HepG2 (cell line): ENCODE data around the gene ZSCAN2. TPM values are rescaled to one million over a fixed set of nuclear protein-coding genes. Genes with fewer than 3 reads are reported as not detected.

Experiments used
- CENPT ChIP-seq: sonication (generic); formaldehyde crosslinking; IDR thresholded peaks from 2 replicates; pipeline ENCODE4 v1.8.0; 2022; ENCODE audit warnings: low read depth, mild to moderate bottlenecking, moderate library complexity, missing genetic modification reagents
- CHD2 ChIP-seq: IDR thresholded peaks from 2 replicates; pipeline ENCODE4 v1.6.1; 2011; ENCODE audit warnings: low read depth, low read length, improper control_type of control experiment
- EED ChIP-seq: sonication (generic); formaldehyde crosslinking; IDR thresholded peaks from 2 replicates; pipeline ENCODE4 v1.5.0; 2020; ENCODE audit warnings: mild to moderate bottlenecking, missing genetic modification reagents
- FLYWCH1 ChIP-seq: sonication (generic); formaldehyde crosslinking; IDR thresholded peaks from 2 replicates; pipeline ENCODE4 v1.8.1; 2023; ENCODE audit warnings: mild to moderate bottlenecking, missing genetic modification reagents
- FOXC1 ChIP-seq: sonication (generic); formaldehyde crosslinking; IDR thresholded peaks from 2 replicates; pipeline ENCODE4 v1.8.0; 2022; ENCODE audit warnings: mild to moderate bottlenecking, missing genetic modification reagents, borderline replicate concordance
- GFI1 ChIP-seq: sonication (generic); formaldehyde crosslinking; IDR thresholded peaks from 2 replicates; pipeline ENCODE4 v1.5.0; 2020; ENCODE audit warnings: missing genetic modification reagents, mild to moderate bottlenecking, borderline replicate concordance
- GTF3A ChIP-seq: sonication (generic); formaldehyde crosslinking; conservative IDR thresholded peaks from 2 replicates; pipeline ENCODE4 v1.4.0; 2020; ENCODE audit warnings: mild to moderate bottlenecking, missing genetic modification reagents
- HNRNPH1 ChIP-seq: fragments of 200-400 bp; formaldehyde crosslinking; optimal IDR thresholded peaks from 2 replicates; pipeline ENCODE3; 2017; ENCODE audit warnings: mild to moderate bottlenecking, low read depth, low read length
- MAFF ChIP-seq: IDR thresholded peaks from 2 replicates; pipeline ENCODE4 v1.6.1; 2011; ENCODE audit warnings: low read depth, low read length, improper control_type of control experiment
- MTA1 ChIP-seq: sonication (generic); formaldehyde crosslinking; IDR thresholded peaks from 2 replicates; pipeline ENCODE4 v1.4.0; 2020; ENCODE audit warnings: missing genetic modification reagents, mild to moderate bottlenecking, borderline replicate concordance
- WIZ ChIP-seq: sonication (generic); formaldehyde crosslinking; IDR thresholded peaks from 2 replicates; pipeline ENCODE4 v1.5.1; 2020; ENCODE audit warnings: mild to moderate bottlenecking, missing genetic modification reagents
- ZBTB25 ChIP-seq: IDR thresholded peaks from 2 replicates; pipeline ENCODE4 v1.6.1; 2018; ENCODE audit warnings: missing genetic modification reagents
- ZMAT3 ChIP-seq: sonication (generic); formaldehyde crosslinking; conservative IDR thresholded peaks from 2 replicates; pipeline ENCODE4 v1.7.0; 2021; ENCODE audit warnings: missing genetic modification reagents
- ZNF292 ChIP-seq: sonication (generic); formaldehyde crosslinking; IDR thresholded peaks from 2 replicates; pipeline ENCODE4 v1.8.1; 2022; ENCODE audit warnings: mild to moderate bottlenecking, low read depth, missing genetic modification reagents, borderline replicate concordance
- ZNF501 ChIP-seq: sonication (generic); formaldehyde crosslinking; IDR thresholded peaks from 2 replicates; pipeline ENCODE4 v1.5.1; 2020; ENCODE audit warnings: mild to moderate bottlenecking, moderate library complexity, missing genetic modification reagents
- ZNF552 ChIP-seq: sonication (generic); formaldehyde crosslinking; IDR thresholded peaks from 2 replicates; pipeline ENCODE4 v1.9.0; 2022; ENCODE audit warnings: missing genetic modification reagents, mild to moderate bottlenecking, borderline replicate concordance
- ZNF557 ChIP-seq: sonication (generic); formaldehyde crosslinking; IDR thresholded peaks from 2 replicates; pipeline ENCODE4 v1.4.0; 2020; ENCODE audit warnings: missing genetic modification reagents
- ZNF570 ChIP-seq: sonication (generic); formaldehyde crosslinking; IDR thresholded peaks from 2 replicates; pipeline ENCODE4 v1.4.0; 2020; ENCODE audit warnings: mild to moderate bottlenecking, missing genetic modification reagents, borderline replicate concordance
- ZNF574 ChIP-seq: sonication (generic); formaldehyde crosslinking; IDR thresholded peaks from 2 replicates; pipeline ENCODE4 v1.4.0; 2020; ENCODE audit warnings: missing genetic modification reagents
- ZNF703 ChIP-seq: sonication (generic); formaldehyde crosslinking; IDR thresholded peaks from 2 replicates; pipeline ENCODE4 v1.5.1; 2020; ENCODE audit warnings: missing genetic modification reagents, mild to moderate bottlenecking, moderate library complexity, borderline replicate concordance
- ZNF773 ChIP-seq: sonication (generic); formaldehyde crosslinking; IDR thresholded peaks from 2 replicates; pipeline ENCODE4 v1.4.0; 2020; ENCODE audit warnings: missing genetic modification reagents, borderline replicate concordance
- ZNF878 ChIP-seq: sonication (generic); formaldehyde crosslinking; IDR thresholded peaks from 2 replicates; pipeline ENCODE4 v1.8.1; 2023; ENCODE audit warnings: mild to moderate bottlenecking, missing genetic modification reagents, moderate library complexity
- polyA plus RNA-seq, 8 experiments: library from polyadenylated mRNA; depleted of rRNA in 3 of 8; stranded (reverse) in 7 of 8; unstranded in 1 of 8; fragments of >200 nt; fragmentation: Illumina TruSeq in 4 of 8; extraction: Trizol in 4 of 8; gene quantifications; 2 replicates each; pipeline versions ENCODE4 v1.2.1 to v1.2.3, GENCODE V29; 2011 to 2016; ENCODE audit warnings: low read depth in 4 of 8, missing spikeins in 1 of 8, mixed read lengths in 1 of 8; ENCODE audit not compliant: insufficient read depth in 1 of 8
- total RNA-seq, 5 experiments: library from RNA; depleted of rRNA; stranded (reverse); fragments of >200 nt; fragmentation: Illumina TruSeq; extraction: Trizol; gene quantifications; 2 replicates each; pipeline ENCODE4 v1.2.3, GENCODE V29; 2016; ENCODE audit warnings: low read depth in 1 of 5
- TF ChIP-seq, protein P1 (sequence below): sonication (generic); formaldehyde crosslinking; IDR thresholded peaks from 2 replicates; pipeline ENCODE4 v1.5.0; 2020; ENCODE audit warnings: missing genetic modification reagents
- TF ChIP-seq, protein P2 (sequence below): IDR thresholded peaks from 2 replicates; pipeline ENCODE4 v1.6.1; 2016; ENCODE audit warnings: missing genetic modification reagents, missing compliant biosample characterization

ZSCAN2 gene
- total and polyA plus RNA-seq, 2 of the 13 experiments (the other 11 are each of a cell fraction or from before 2014, with no cell fraction given): 11.4 to 21.5 TPM

GRCh38 chr15:84600687-84601554 is at the start of gene ZSCAN2 (continued):
- TF ChIP-seq CENPT (no peak), ZNF703 (CRISPR knock-in tag) (no peak; the same call in 1 of the 2 replicates), ZBTB25 (CRISPR knock-in tag) (no peak), FLYWCH1 (CRISPR knock-in tag) (no peak), GTF3A (no peak), ZNF552 (CRISPR knock-in tag) (no peak), GFI1 (no peak), ZNF557 (CRISPR knock-in tag) (no peak), FOXC1 (CRISPR knock-in tag) (0 out of 2 replicates have a peak, but pooled peaks have one; percentile 15), MTA1 (CRISPR knock-in tag) (peak; percentile 73; the same call in 1 of the 2 replicates), ZNF574 (CRISPR knock-in tag) (no peak; the same call in none of the 2 replicates), CHD2 (peak; percentile 46; the same call in 1 of the 2 replicates), WIZ (CRISPR knock-in tag) (no peak), MAFF (peak; percentile 64; the same call in 1 of the 2 replicates), HNRNPH1 (no peak), ZMAT3 (CRISPR knock-in tag) (peak; percentile 57; the same call in 1 of the 2 replicates), EED (CRISPR knock-in tag) (peak; percentile 57; the same call in 1 of the 2 replicates), ZNF570 (no peak), ZNF292 (CRISPR knock-in tag) (0 out of 2 replicates have a peak, but pooled peaks have one; percentile 27), ZNF878 (CRISPR knock-in tag) (no peak), ZNF773 (CRISPR knock-in tag) (no peak), ZNF501 (CRISPR knock-in tag) (peak; percentile 78)
- TF ChIP-seq, protein P1, sequence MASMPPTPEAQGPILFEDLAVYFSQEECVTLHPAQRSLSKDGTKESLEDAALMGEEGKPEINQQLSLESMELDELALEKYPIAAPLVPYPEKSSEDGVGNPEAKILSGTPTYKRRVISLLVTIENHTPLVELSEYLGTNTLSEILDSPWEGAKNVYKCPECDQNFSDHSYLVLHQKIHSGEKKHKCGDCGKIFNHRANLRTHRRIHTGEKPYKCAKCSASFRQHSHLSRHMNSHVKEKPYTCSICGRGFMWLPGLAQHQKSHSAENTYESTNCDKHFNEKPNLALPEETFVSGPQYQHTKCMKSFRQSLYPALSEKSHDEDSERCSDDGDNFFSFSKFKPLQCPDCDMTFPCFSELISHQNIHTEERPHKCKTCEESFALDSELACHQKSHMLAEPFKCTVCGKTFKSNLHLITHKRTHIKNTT: no peak
- TF ChIP-seq, protein P2, sequence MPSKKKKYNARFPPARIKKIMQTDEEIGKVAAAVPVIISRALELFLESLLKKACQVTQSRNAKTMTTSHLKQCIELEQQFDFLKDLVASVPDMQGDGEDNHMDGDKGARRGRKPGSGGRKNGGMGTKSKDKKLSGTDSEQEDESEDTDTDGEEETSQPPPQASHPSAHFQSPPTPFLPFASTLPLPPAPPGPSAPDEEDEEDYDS (CRISPR knock-in tag): peak; percentile 47; the same call in 1 of the 2 replicates
